Measurements from ENCODE around the gene RPL32.

- TF ChIP-seq RAD21 (IDR thresholded peaks at IDR 0.05; ENCODE audit: low read depth) (no peak), TEAD4 (IDR thresholded peaks at IDR 0.05) (no peak), CEBPB (IDR thresholded peaks at IDR 0.05) (no peak), EGR1 (IDR thresholded peaks at IDR 0.05) (no peak)
These were observed 35.7 kb upstream of the RPL32 start for GRCh38 chr3:12877040-12877439.

Data from Ishikawa (cell line).